22Rv1 (cell line): ENCODE measurements around the gene PEX10.
A peak's percentile ranks its signal among the peaks of the same experiment; 100 is the strongest.

Experiments
- CTCF ChIP-seq: fragments of 450-650 bp; IDR thresholded peaks from 2 replicates; pipeline ENCODE4 v1.5.1; 2017; ENCODE audit warnings: mild to moderate bottlenecking
- ZFX ChIP-seq: fragments of 450-650 bp; IDR thresholded peaks from 2 replicates; pipeline ENCODE4 v1.6.1; 2017; ENCODE audit warnings: antibody characterized with exemption, borderline replicate concordance

GRCh38 chr1:2459757-2460156 lies 47.4 kb upstream of the PEX10 start:
- TF ChIP-seq CTCF (peak; percentile 43), ZFX (no peak)
